ENCODE data around the gene PITPNM2. TPM values are rescaled to one million over a fixed set of nuclear protein-coding genes. Genes with fewer than 3 reads are reported as not detected.

Gene PITPNM2
- total RNA-seq, 2 experiments from 2014 or later, result 37.3 to 38.3 TPM

DNA sequence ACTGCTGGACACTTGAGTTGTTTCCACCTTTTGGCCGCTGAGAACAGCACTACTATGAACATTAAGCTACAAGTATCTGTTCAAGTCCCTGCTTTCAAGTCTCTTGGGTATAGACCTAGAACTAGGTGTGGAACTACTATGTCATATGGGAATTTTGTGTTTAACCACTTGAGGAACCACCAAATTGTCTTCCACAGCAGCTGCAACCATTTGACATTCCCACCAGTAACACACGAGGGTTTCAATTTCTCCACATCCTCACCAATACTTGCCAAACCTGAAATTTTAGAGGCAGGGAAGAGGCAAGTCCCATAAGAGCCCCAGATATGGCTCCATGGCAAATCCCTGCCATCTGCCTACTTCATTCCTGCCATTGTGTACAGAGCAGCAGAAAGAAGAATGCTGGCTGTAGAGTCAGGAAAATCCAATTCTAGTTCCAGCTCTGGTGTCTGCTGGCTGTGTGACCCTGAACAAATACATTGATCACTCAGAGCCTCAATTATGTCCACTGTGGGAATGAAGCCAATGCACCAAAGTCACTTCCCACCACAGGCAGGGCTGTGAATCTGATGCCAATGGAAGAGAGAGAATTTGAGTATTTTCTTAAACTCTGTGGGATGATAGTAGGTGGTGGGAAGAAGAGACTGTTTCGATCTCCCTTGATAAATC, 17.8 kb downstream of the PITPNM2 start:
- ChIA-PET POLR2A (interaction anchor here (0.9 to 2.7 kb wide), 5 partner anchors 11 to 100 kb away, joined by 3 to 47 read pairs (median 7); partner anchors contain the start of genes MPHOSPH9 and MTRFR), CTCF (interaction anchor here (1.5 kb wide), 1 partner anchor 26 kb away, joined by 3 read pairs; no protein-coding TSS in a partner anchor)
- Histone ChIP-seq H3K36me3 (ENCODE audit: insufficient read depth, low read length) (no peaks in the 10 kb centered on the region), H3K4me3 (ENCODE audit: low read length) (no peak overlapping the region), H3K4me1 (ENCODE audit: insufficient read depth, low read length) (peaks cover 24% of the 10 kb centered on the region), H3K27me3 (ENCODE audit: control insufficient read depth in 1 of 2, insufficient read depth in 2 of 2, low read length in 2 of 2) (no peaks in the 10 kb centered on the region), H3K9me3 (ENCODE audit: control insufficient read depth in 1 of 2, insufficient read depth in 1 of 2, low read length in 2 of 2) (no peaks in the 10 kb centered on the region), H3K27ac (ENCODE audit: low read depth in 1 of 2, low read length in 2 of 2) (no peak overlapping the region)
- intact Hi-C loops (cut with DNase I, micrococcal nuclease), result no loop called here
- TF ChIP-seq, protein P1, sequence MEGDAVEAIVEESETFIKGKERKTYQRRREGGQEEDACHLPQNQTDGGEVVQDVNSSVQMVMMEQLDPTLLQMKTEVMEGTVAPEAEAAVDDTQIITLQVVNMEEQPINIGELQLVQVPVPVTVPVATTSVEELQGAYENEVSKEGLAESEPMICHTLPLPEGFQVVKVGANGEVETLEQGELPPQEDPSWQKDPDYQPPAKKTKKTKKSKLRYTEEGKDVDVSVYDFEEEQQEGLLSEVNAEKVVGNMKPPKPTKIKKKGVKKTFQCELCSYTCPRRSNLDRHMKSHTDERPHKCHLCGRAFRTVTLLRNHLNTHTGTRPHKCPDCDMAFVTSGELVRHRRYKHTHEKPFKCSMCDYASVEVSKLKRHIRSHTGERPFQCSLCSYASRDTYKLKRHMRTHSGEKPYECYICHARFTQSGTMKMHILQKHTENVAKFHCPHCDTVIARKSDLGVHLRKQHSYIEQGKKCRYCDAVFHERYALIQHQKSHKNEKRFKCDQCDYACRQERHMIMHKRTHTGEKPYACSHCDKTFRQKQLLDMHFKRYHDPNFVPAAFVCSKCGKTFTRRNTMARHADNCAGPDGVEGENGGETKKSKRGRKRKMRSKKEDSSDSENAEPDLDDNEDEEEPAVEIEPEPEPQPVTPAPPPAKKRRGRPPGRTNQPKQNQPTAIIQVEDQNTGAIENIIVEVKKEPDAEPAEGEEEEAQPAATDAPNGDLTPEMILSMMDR (IDR thresholded peaks at IDR 0.05), result no peak
- no peaks in the 10 kb centered on the region for H3K9me3 Mint-ChIP-seq
- DNase-seq (no peak), ATAC-seq (ENCODE audit: poor library complexity) (no peak)
- no peak overlapping the region for H3K4me3 Mint-ChIP-seq
- peaks cover 4% of the 10 kb centered on the region for H3K36me3 Mint-ChIP-seq (ENCODE audit: low read depth)
- H3K27ac Mint-ChIP-seq, result peak overlapping the region; percentile 91
- H3K4me1 Mint-ChIP-seq (ENCODE audit: low read depth), result peaks cover 58% of the 10 kb centered on the region
- no peaks in the 10 kb centered on the region for H3K27me3 Mint-ChIP-seq

DNA sequence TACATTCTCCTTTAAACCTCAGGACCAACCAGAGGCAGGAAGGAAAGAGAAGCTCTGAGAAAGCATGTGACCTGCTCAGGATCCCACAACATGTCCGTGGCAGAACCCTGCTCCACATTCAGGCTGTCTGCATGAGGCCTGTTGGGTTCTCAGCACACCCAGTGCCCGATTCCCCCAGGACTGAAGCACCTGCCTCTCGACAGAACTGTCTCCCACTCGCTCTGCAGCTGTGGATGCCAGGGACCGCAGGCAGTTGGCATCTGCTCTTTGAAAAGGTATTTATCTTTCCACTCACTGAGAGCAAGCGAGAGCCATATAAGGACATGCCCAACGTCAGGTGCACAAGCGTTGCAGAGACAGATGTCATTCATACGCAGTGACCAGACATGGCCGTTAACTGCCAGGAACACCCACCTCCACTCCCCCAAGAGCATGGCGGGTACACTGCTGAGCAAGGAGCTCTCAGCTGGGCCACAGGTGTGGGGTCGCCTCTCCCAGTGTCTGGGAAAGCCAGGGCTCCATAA, 18.9 kb downstream of the PITPNM2 start:
- intact Hi-C loops (cut with DNase I, micrococcal nuclease), result no loop called here
- peaks cover 58% of the 10 kb centered on the region for H3K4me1 Mint-ChIP-seq (ENCODE audit: low read depth)

DNA sequence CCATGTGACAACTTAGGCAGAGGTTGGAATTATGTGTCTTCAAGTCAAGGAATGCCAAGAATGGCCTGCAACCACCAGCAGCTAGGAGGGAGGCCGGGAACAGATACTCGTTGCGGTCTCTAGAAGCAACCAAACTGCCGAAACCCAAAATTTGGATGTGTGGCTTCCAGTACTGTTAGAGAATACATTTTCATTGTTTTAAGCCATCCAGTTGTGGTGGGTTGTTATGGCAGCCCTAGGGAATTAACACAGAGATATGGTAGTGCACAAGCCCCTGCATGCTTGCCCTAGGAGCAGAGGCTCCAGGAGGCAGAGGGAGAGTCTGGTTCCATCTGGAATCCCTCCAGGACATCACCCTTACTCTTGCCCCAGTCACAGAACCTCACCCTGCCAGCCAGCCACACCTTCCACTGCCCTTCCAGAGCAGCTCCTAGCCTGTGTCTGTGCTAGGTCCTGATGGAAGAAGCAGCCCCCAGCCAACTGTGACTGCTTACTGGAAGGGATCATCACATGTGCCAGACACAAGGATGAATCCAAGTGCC, 19.5 kb downstream of the PITPNM2 start:
- POLR2A ChIA-PET, result interaction anchor here (0.7 to 2.7 kb wide), 8 partner anchors 9 to 102 kb away, joined by 3 to 47 read pairs (median 6); partner anchors contain the start of genes MPHOSPH9 and MTRFR
- no peaks in the 10 kb centered on the region for H3K9me3 Mint-ChIP-seq
- H3K4me1 Mint-ChIP-seq (ENCODE audit: low read depth), result peaks cover 56% of the 10 kb centered on the region

More for the DNA sequence above, 18.9 kb downstream of the PITPNM2 start:
- no peaks in the 10 kb centered on the region for H3K9me3 Mint-ChIP-seq
- Histone ChIP-seq H3K4me3 (ENCODE audit: low read length) (peak overlapping the region; percentile 25), H3K27me3 (ENCODE audit: control insufficient read depth in 1 of 2, insufficient read depth in 2 of 2, low read length in 2 of 2) (no peaks in the 10 kb centered on the region), H3K4me1 (ENCODE audit: insufficient read depth, low read length) (peaks cover 24% of the 10 kb centered on the region), H3K36me3 (ENCODE audit: insufficient read depth, low read length) (no peaks in the 10 kb centered on the region), H3K9me3 (ENCODE audit: control insufficient read depth in 1 of 2, insufficient read depth in 1 of 2, low read length in 2 of 2) (no peaks in the 10 kb centered on the region), H3K27ac (ENCODE audit: low read depth in 1 of 2, low read length in 2 of 2) (peak overlapping the region; percentile 62 to 63)
- peak overlapping the region; percentile 91 for H3K27ac Mint-ChIP-seq
- no peaks in the 10 kb centered on the region for H3K27me3 Mint-ChIP-seq
- CTCF ChIA-PET, result interaction anchor here (0.8 to 1.5 kb wide), 2 partner anchors 25 to 56 kb away, joined by 3 read pairs; no protein-coding TSS in a partner anchor
- ATAC-seq (ENCODE audit: poor library complexity), result peak; percentile 90
- peaks cover 4% of the 10 kb centered on the region for H3K36me3 Mint-ChIP-seq (ENCODE audit: low read depth)
- DNase-seq, result peak in 12 of 14 experiments; percentile 22 to 81 (median 51)
- POLR2A ChIA-PET, result interaction anchor here (0.5 to 2.7 kb wide), 10 partner anchors 10 to 101 kb away, joined by 3 to 47 read pairs (median 4); partner anchors contain the start of genes MPHOSPH9 and MTRFR
- H3K4me3 Mint-ChIP-seq, result peak overlapping the region; percentile 49
- TF ChIP-seq, protein P1 (IDR thresholded peaks at IDR 0.05), result no peak

More for the DNA sequence above, 19.5 kb downstream of the PITPNM2 start:
- TF ChIP-seq, protein P1 (IDR thresholded peaks at IDR 0.05), result no peak
- Histone ChIP-seq H3K4me1 (ENCODE audit: insufficient read depth, low read length) (peaks cover 24% of the 10 kb centered on the region), H3K27me3 (ENCODE audit: control insufficient read depth in 1 of 2, insufficient read depth in 2 of 2, low read length in 2 of 2) (no peaks in the 10 kb centered on the region), H3K36me3 (ENCODE audit: insufficient read depth, low read length) (no peaks in the 10 kb centered on the region), H3K9me3 (ENCODE audit: control insufficient read depth in 1 of 2, insufficient read depth in 1 of 2, low read length in 2 of 2) (no peaks in the 10 kb centered on the region), H3K4me3 (ENCODE audit: low read length) (peak overlapping the region; percentile 25), H3K27ac (ENCODE audit: low read depth in 1 of 2, low read length in 2 of 2) (peak overlapping the region; percentile 62 to 63)
- Mint-ChIP-seq H3K4me3 (peak overlapping the region; percentile 49), H3K27me3 (no peaks in the 10 kb centered on the region), H3K36me3 (ENCODE audit: low read depth) (peaks cover 3% of the 10 kb centered on the region), H3K27ac (peak overlapping the region; percentile 91)
- DNase-seq (no peak), ATAC-seq (ENCODE audit: poor library complexity) (no peak)
- CTCF ChIA-PET, result interaction anchor here (0.8 to 1.5 kb wide), 2 partner anchors 25 to 56 kb away, joined by 3 read pairs; no protein-coding TSS in a partner anchor
- intact Hi-C loops (cut with DNase I, micrococcal nuclease), result no loop called here
